Endodermal cell (in vitro differentiated cells): ENCODE results near the gene BUD23. TPM values are rescaled to one million over a fixed set of nuclear protein-coding genes. Genes with fewer than 3 reads are reported as not detected.
A peak's percentile ranks its signal among the peaks of the same experiment; 100 is the strongest.

Experiments used
- DNase-seq: peaks from one replicate; pipeline ENCODE4 v3.0.0-alpha.2; 2017
- H3K27ac ChIP-seq: 2 replicates; pipeline ENCODE4 v1.5.1; 2013; ENCODE audit warnings: mild to moderate bottlenecking, low read depth, low read length, moderate library complexity
- H3K27me3 ChIP-seq: 2 replicates; pipeline ENCODE4 v1.6.1; 2013; ENCODE audit warnings: mild to moderate bottlenecking, low read length, moderate library complexity; ENCODE audit not compliant: insufficient read depth, control insufficient read depth, poor library complexity, severe bottlenecking
- H3K36me3 ChIP-seq: 2 replicates; pipeline ENCODE4 v1.7.0; 2013; ENCODE audit warnings: mild to moderate bottlenecking, low read length, moderate library complexity; ENCODE audit not compliant: control insufficient read depth, insufficient read depth
- H3K4me1 ChIP-seq: one replicate; pipeline ENCODE4 v1.7.0; 2013; ENCODE audit warnings: low read length; ENCODE audit not compliant: control insufficient read depth, insufficient read depth
- H3K4me3 ChIP-seq: 2 replicates; pipeline ENCODE4 v1.5.1; 2013; ENCODE audit warnings: mild to moderate bottlenecking, low read length, moderate library complexity
- H3K9ac ChIP-seq: 2 replicates; pipeline ENCODE4 v1.6.1; 2013; ENCODE audit warnings: mild to moderate bottlenecking, low read length, moderate library complexity; ENCODE audit not compliant: poor library complexity, severe bottlenecking; ENCODE audit errors: extremely low read depth
- H3K9me3 ChIP-seq: 2 replicates; pipeline ENCODE4 v1.6.1; 2013; ENCODE audit warnings: mild to moderate bottlenecking, low read length, moderate library complexity; ENCODE audit not compliant: control insufficient read depth
- H3K27ac Mint-ChIP-seq: 2 replicates; pipeline ENCODE4 v1.8.0; 2020; ENCODE audit warnings: mixed read lengths
- H3K27me3 Mint-ChIP-seq: 2 replicates; pipeline ENCODE4 v1.8.0; 2021; ENCODE audit warnings: mild to moderate bottlenecking, mixed read lengths; ENCODE audit not compliant: insufficient read depth
- H3K36me3 Mint-ChIP-seq: 2 replicates; pipeline ENCODE4 v1.8.0; 2020; ENCODE audit warnings: low read depth, mixed read lengths
- H3K4me1 Mint-ChIP-seq: 2 replicates; pipeline ENCODE4 v1.8.0; 2020; ENCODE audit warnings: mixed read lengths
- H3K4me3 Mint-ChIP-seq: 2 replicates; pipeline ENCODE4 v1.8.0; 2020; ENCODE audit warnings: mild to moderate bottlenecking, moderate library complexity, mixed read lengths
- H3K9me3 Mint-ChIP-seq: 2 replicates; pipeline ENCODE4 v1.8.0; 2020; ENCODE audit warnings: mild to moderate bottlenecking, mixed read lengths
- WGBS, 2 experiments: methylation state at CpG; one replicate each; pipeline versions ENCODE4 v1.1.5 to v1.1.7; 2013; ENCODE audit warnings: missing lambda C conversion rate in 2 of 2, mixed read lengths in 1 of 2; ENCODE audit not compliant: insufficient coverage in 1 of 2, insufficient read length in 1 of 2; 5-methylcytosine and 5-hydroxymethylcytosine counted together
- total RNA-seq, 2 donors: library from RNA; stranded (reverse); fragmentation: NEBNext Ultra II Directional in 1 of 2; extraction: Animal tissue kit (Norgen Biotek cat#: 25700) in 1 of 2; gene quantifications; 2 replicates in 1 of 2; 3 replicates in 1 of 2; pipeline ENCODE4 v1.2.1, GENCODE V29; 2021
- TF ChIP-seq, protein P1 (sequence below): fragments of 200-600 bp; sonication (generic); conservative IDR thresholded peaks from 2 replicates; pipeline ENCODE4 v1.5.0; 2021; ENCODE audit warnings: antibody characterized with exemption, mild to moderate bottlenecking

BUD23 gene
- total RNA-seq, 2 donors from 2014 or later = 62.2 to 67.2 TPM

DNA sequence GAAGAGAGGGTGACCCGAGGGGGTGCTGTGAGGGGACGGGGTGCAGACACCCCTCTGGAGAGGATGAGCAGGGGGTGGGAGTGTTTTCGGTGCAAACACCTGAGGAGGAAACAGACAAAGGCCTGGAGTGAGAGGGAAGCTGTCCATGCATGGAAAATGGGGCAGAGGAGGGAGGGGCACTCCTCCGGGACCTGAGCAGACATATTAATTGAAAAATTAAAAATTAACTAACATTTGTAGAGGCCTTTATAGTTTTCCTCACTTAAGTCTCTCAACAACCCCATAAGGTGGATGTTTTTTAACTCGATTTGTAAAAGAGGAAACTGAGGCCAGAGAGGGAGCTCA, 14.5 kb upstream of the BUD23 start:
- Histone ChIP-seq H3K4me1 (no peaks in the 10 kb centered on the region), H3K9ac (peak overlapping the region; percentile 25), H3K27me3 (no peaks in the 10 kb centered on the region), H3K36me3 (no peaks in the 10 kb centered on the region), H3K27ac (no peak overlapping the region), H3K9me3 (no peaks in the 10 kb centered on the region), H3K4me3 (peak overlapping the region; percentile 73)
- TF ChIP-seq, protein P1, sequence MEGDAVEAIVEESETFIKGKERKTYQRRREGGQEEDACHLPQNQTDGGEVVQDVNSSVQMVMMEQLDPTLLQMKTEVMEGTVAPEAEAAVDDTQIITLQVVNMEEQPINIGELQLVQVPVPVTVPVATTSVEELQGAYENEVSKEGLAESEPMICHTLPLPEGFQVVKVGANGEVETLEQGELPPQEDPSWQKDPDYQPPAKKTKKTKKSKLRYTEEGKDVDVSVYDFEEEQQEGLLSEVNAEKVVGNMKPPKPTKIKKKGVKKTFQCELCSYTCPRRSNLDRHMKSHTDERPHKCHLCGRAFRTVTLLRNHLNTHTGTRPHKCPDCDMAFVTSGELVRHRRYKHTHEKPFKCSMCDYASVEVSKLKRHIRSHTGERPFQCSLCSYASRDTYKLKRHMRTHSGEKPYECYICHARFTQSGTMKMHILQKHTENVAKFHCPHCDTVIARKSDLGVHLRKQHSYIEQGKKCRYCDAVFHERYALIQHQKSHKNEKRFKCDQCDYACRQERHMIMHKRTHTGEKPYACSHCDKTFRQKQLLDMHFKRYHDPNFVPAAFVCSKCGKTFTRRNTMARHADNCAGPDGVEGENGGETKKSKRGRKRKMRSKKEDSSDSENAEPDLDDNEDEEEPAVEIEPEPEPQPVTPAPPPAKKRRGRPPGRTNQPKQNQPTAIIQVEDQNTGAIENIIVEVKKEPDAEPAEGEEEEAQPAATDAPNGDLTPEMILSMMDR = no peak
- no peak for DNase-seq
- H3K36me3 Mint-ChIP-seq = peaks cover 6% of the 10 kb centered on the region
- no peaks in the 10 kb centered on the region for H3K9me3 Mint-ChIP-seq
- H3K27me3 Mint-ChIP-seq = peaks cover 32% of the 10 kb centered on the region
- H3K27ac Mint-ChIP-seq = no peak overlapping the region
- peak overlapping the region; percentile 73 for H3K4me3 Mint-ChIP-seq
- 75 to 91% methylated on average over 3 to 5 of the region's 5 CpGs for WGBS, 2 experiments
- peaks cover 5% of the 10 kb centered on the region for H3K4me1 Mint-ChIP-seq

DNA sequence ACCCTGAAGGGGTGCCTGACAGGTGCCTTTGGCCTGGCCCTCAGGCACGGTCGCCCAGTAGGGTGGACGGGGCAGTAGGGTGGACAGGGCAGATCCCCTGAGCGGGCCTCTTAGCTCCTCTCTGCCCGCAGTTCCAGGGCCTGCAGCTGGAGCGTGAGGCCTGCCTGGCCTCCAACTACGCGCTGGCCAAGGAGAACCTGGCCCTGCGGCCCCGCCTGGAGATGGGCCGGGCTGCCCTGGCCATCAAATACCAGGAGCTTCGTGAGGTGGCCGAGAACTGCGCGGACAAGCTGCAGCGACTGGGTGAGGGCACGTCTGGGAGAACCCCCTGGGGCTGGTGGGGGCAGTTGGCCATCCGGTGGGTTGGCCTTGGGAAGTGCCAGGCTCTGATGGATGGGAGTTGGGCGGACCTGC, 14.1 kb upstream of the BUD23 start:
- Histone ChIP-seq H3K27ac (no peak overlapping the region), H3K4me3 (no peak overlapping the region), H3K9me3 (no peaks in the 10 kb centered on the region), H3K4me1 (no peaks in the 10 kb centered on the region), H3K27me3 (no peaks in the 10 kb centered on the region), H3K9ac (no peak overlapping the region), H3K36me3 (no peaks in the 10 kb centered on the region)
- 84 to 87% methylated on average over 16 to 19 of the region's 19 CpGs for WGBS, 2 experiments
- Mint-ChIP-seq H3K36me3 (peaks cover 6% of the 10 kb centered on the region), H3K4me3 (no peak overlapping the region), H3K27me3 (peaks cover 29% of the 10 kb centered on the region), H3K9me3 (no peaks in the 10 kb centered on the region), H3K4me1 (peaks cover 5% of the 10 kb centered on the region), H3K27ac (no peak overlapping the region)
- TF ChIP-seq, protein P1 = no peak
- peak; percentile 53 for DNase-seq

DNA sequence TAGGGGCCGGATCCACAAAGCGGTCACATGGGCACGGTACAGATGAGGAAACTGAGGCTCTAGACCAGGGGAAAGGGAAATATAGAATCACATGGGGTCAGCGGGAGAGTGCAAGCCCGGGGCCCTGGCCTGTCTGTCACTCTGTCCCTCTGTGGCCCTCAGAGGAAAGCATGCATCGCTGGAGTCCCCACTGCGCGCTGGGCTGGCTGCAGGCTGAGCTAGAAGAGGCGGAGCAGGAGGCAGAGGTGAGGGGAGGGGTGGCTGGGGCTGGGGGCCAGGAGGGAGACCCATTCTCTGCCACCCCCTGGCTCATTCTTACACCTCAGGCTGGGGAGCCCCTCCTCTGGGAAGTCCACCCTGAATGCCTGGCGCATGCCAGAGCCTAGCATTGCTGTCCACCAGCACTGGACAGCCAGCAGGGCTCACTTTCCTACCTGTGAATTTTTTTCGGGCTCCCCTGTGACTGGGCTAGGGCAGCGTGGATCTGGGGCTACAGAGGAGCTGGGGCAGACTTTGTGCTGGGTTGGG, 13.5 kb upstream of the BUD23 start:
- Mint-ChIP-seq H3K4me1 (peaks cover 5% of the 10 kb centered on the region), H3K27ac (no peak overlapping the region), H3K36me3 (peaks cover 6% of the 10 kb centered on the region), H3K9me3 (no peaks in the 10 kb centered on the region), H3K4me3 (no peak overlapping the region), H3K27me3 (peaks cover 27% of the 10 kb centered on the region)
- no peaks in the 10 kb centered on the region for H3K9me3 ChIP-seq
- no peak overlapping the region for H3K4me3 ChIP-seq
- no peaks in the 10 kb centered on the region for H3K4me1 ChIP-seq
- H3K36me3 ChIP-seq = no peaks in the 10 kb centered on the region
- peak; percentile 52 for DNase-seq
- no peaks in the 10 kb centered on the region for H3K27me3 ChIP-seq
- no peak overlapping the region for H3K9ac ChIP-seq
- H3K27ac ChIP-seq = no peak overlapping the region
- TF ChIP-seq, protein P1 = no peak
- 88 to 89% methylated on average over 5 to 12 of the region's 12 CpGs for WGBS, 2 experiments
